Right renal pelvis (tissue), 4 donors: ENCODE results near the gene POMT1. TPM values are rescaled to one million over a fixed set of nuclear protein-coding genes. Genes with fewer than 3 reads are reported as not detected.
"Not testable (repeated sequence)": the region's sequence is repeated elsewhere in the genome, so short reads cannot be mapped to it uniquely, and the experiment has no call there.

Source experiments
- DNase-seq, 4 donors: peaks; one replicate each; pipeline ENCODE4 v3.0.0-alpha.2; 2013; ENCODE audit warnings: low read depth in 4 of 4, low spot score in 3 of 4, missing footprints in 1 of 4
- polyA plus RNA-seq, 4 donors: library from polyadenylated mRNA; unstranded; fragments of 120-200 nt; gene quantifications; one replicate each; pipeline ENCODE4 v1.2.1, GENCODE V29; 2013; ENCODE audit not compliant: insufficient read length in 4 of 4

The POMT1 gene
- polyA plus RNA-seq, 4 donors = 33.4 to 38.4 (median 34.8) TPM

- not testable (repeated sequence) for DNase-seq
Measured at GRCh38 chr9:131549186-131549585, 46.5 kb downstream of the POMT1 start.

GRCh38 chr9:131550465-131550864, 47.7 kb downstream of the POMT1 start:
- not testable (repeated sequence) for DNase-seq

- no peak for DNase-seq
Measured at GRCh38 chr9:131552030-131552429, 49.3 kb downstream of the POMT1 start.

GRCh38 chr9:131554087-131554842, 51.5 kb downstream of the POMT1 start:
- no peak for DNase-seq

- DNase-seq = no peak
Measured at GRCh38 chr9:131554843-131555351, 52.2 kb downstream of the POMT1 start.

- no peak for DNase-seq
Measured at GRCh38 chr9:131555841-131556673, 53.3 kb downstream of the POMT1 start.

GRCh38 chr9:131557855-131558548, 55.3 kb downstream of the POMT1 start:
- no peak for DNase-seq

GRCh38 chr9:131559421-131560000, 56.8 kb downstream of the POMT1 start:
- DNase-seq = no peak

GRCh38 chr9:131562032-131562959, 59.6 kb downstream of the POMT1 start:
- no peak for DNase-seq

- DNase-seq = no peak
Measured at GRCh38 chr9:131565369-131565768, 62.7 kb downstream of the POMT1 start.

- no peak for DNase-seq
Measured at GRCh38 chr9:131566158-131566557, 63.4 kb downstream of the POMT1 start.

- no peak for DNase-seq
Measured at GRCh38 chr9:131567910-131568309, 65.2 kb downstream of the POMT1 start.

Other genes starting within 250 kb of the POMT1 start
- gene FAM78A, start 226.4 kb upstream of the POMT1 start, polyA plus RNA-seq = 1 to 10 TPM; 2.8 to 3.2 (median 3.1) TPM
- 1 to 10 TPM; 1.9 to 3.5 (median 2.4) TPM for gene PLPP7, start 213.2 kb upstream of the POMT1 start, polyA plus RNA-seq
- 100 to 1,000 TPM; 179 to 200 (median 195) TPM for gene PRRC2B, start 108.8 kb upstream of the POMT1 start, polyA plus RNA-seq
- gene UCK1, start 28.3 kb downstream of the POMT1 start, polyA plus RNA-seq = 10 to 100 TPM; 37.4 to 43.3 (median 39.2) TPM
- 1 to 10 TPM in 2 of 4 donors, under 1 TPM in 2; 0.71 to 1.4 (median 0.91) TPM for gene PRRT1B, start 42.6 kb downstream of the POMT1 start, polyA plus RNA-seq
- gene RAPGEF1, start 237.2 kb downstream of the POMT1 start, polyA plus RNA-seq = 10 to 100 TPM; 38.3 to 43.0 (median 41.0) TPM